ENCODE data around the gene CBY3.

Gene CBY3

DNA sequence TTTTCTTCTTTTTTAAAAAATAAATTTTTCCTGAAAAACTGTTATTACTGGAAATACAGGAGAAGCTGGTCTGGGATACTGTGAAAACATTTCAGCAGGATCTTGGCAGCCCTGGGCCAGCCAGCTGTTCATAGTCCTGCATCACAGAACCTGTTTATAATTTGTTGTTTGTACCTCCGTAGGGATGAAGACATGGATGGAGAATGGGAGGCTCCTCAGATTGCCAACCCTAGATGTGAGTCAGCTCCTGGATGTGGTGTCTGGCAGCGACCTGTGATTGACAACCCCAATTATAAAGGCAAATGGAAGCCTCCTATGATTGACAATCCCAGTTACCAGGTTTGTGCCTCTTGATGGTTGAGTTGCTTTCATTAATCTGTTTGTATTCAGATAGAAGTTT is 39.4 kb upstream of the CBY3 start:
- Histone ChIP-seq H3K4me1 (ENCODE audit: control insufficient read depth, insufficient read depth, low read length) (no peaks in the 10 kb centered on the region), H3K27ac (ENCODE audit: extremely low read depth, low read depth, low read length) (no peak overlapping the region), H3K36me3 (ENCODE audit: control insufficient read depth in 2 of 2, insufficient read depth in 1 of 2, low read length in 2 of 2) (peaks cover 92 to 95% of the 10 kb centered on the region in 2 experiments), H3K4me3 (ENCODE audit: low read depth, low read length) (no peak overlapping the region), H3K9me3 (ENCODE audit: control insufficient read depth, insufficient read depth, low read depth, low read length) (no peaks in the 10 kb centered on the region)
- ChIA-PET POLR2A (interaction anchor here (0.6 to 1.6 kb wide), 2 partner anchors 97 to 633 kb away, joined by 3 to 4 read pairs; partner anchors contain the start of genes GFPT2 and HNRNPH1), CTCF (interaction anchor here (0.6 kb wide), 1 partner anchor 87 kb away, joined by 3 read pairs; no protein-coding TSS in a partner anchor)
- TF ChIP-seq ZBTB21 (tag by site-specific recombination; IDR thresholded peaks at IDR 0.05) (no peak), ZNF416 (tag by site-specific recombination; IDR thresholded peaks at IDR 0.05) (no peak), ZNF302 (tag by site-specific recombination; IDR thresholded peaks at IDR 0.05; ENCODE audit: low read depth) (no peak), HOXA7 (CRISPR knock-in tag; IDR thresholded peaks at IDR 0.05; ENCODE audit: borderline replicate concordance) (no peak), ZFP69B (tag by site-specific recombination; IDR thresholded peaks at IDR 0.05) (no peak), ZNF701 (tag by site-specific recombination; IDR thresholded peaks at IDR 0.05) (no peak), ZNF707 (tag by site-specific recombination; IDR thresholded peaks at IDR 0.05) (no peak), ZBTB17 (tag by site-specific recombination; IDR thresholded peaks at IDR 0.05) (no peak), ZBTB20 (tag by site-specific recombination; IDR thresholded peaks at IDR 0.05) (no peak), ZNF324 (tag by site-specific recombination; IDR thresholded peaks at IDR 0.05) (no peak)

DNA sequence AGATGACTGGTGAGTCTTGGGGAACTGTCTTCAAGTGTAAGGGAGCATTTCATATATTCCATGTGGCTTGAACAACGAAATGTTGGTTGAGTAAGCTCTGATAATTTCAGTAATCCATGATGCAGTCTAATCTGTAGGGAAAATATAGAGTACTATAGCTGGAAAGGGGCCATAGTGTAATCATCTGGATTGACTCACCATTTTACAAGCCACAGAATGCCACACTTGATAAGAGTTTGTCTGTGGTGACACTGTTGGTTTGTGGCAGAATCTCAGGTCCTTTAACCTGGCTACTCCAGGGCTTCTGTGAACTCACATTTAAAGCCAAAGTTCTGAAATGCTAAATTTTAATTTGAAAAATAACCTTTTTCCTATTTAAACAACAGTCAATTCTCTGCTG is 35.5 kb upstream of the CBY3 start:
- Histone ChIP-seq H3K9me3 (ENCODE audit: control insufficient read depth, insufficient read depth, low read depth, low read length) (no peaks in the 10 kb centered on the region), H3K27ac (ENCODE audit: extremely low read depth, low read depth, low read length) (no peak overlapping the region), H3K4me3 (ENCODE audit: low read depth, low read length) (no peak overlapping the region), H3K4me1 (ENCODE audit: control insufficient read depth, insufficient read depth, low read length) (no peaks in the 10 kb centered on the region), H3K36me3 (ENCODE audit: control insufficient read depth in 2 of 2, insufficient read depth in 1 of 2, low read length in 2 of 2) (peaks cover 88 to 97% of the 10 kb centered on the region in 2 experiments)
- ChIA-PET POLR2A (interaction anchor here (1.6 kb wide), 1 partner anchor 16 kb away, joined by 4 read pairs; the partner anchor contains the start of gene MAML1), CTCF (no interaction called here)
- TF ChIP-seq, protein P1, sequence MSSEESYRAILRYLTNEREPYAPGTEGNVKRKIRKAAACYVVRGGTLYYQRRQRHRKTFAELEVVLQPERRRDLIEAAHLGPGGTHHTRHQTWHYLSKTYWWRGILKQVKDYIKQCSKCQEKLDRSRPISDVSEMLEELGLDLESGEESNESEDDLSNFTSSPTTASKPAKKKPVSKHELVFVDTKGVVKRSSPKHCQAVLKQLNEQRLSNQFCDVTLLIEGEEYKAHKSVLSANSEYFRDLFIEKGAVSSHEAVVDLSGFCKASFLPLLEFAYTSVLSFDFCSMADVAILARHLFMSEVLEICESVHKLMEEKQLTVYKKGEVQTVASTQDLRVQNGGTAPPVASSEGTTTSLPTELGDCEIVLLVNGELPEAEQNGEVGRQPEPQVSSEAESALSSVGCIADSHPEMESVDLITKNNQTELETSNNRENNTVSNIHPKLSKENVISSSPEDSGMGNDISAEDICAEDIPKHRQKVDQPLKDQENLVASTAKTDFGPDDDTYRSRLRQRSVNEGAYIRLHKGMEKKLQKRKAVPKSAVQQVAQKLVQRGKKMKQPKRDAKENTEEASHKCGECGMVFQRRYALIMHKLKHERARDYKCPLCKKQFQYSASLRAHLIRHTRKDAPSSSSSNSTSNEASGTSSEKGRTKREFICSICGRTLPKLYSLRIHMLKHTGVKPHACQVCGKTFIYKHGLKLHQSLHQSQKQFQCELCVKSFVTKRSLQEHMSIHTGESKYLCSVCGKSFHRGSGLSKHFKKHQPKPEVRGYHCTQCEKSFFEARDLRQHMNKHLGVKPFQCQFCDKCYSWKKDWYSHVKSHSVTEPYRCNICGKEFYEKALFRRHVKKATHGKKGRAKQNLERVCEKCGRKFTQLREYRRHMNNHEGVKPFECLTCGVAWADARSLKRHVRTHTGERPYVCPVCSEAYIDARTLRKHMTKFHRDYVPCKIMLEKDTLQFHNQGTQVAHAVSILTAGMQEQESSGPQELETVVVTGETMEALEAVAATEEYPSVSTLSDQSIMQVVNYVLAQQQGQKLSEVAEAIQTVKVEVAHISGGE (tag by site-specific recombination; conservative IDR thresholded peaks at IDR 0.05; ENCODE audit: low read depth): no peak
- TF ChIP-seq GLIS2 (tag by site-specific recombination; IDR thresholded peaks at IDR 0.05): no peak

DNA sequence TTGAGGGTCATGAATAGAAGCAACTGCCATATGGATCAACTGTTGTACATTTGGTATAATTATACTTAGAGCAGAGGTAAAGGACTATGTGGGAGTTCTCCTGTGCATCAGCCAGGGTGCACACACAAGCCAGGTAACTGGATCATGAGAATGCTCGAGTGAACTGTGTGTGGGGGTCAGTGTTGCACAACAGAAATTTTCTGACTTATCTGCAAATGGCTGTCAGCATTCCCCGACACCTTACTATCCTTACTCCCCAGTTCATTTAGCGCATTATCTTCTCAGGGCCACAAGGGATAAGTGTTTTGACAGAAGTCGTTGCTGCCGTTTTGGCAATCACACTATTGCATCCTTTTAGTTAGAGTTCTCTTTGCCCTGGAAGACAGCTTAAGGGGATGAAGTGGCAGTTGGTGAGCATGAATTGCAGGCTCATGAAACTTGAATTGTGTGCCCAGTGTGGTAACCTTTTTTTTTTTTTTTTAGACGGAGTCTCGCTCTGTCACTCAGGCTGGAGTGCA is 19.6 kb upstream of the CBY3 start:
- no peaks in the 10 kb centered on the region for H3K9me3 ChIP-seq (ENCODE audit: control insufficient read depth, insufficient read depth, low read depth, low read length)
- no peak overlapping the region for H3K27ac ChIP-seq (ENCODE audit: extremely low read depth, low read depth, low read length)
- peak overlapping the region; percentile 6 for H3K4me3 ChIP-seq (ENCODE audit: low read depth, low read length)
- H3K4me1 ChIP-seq (ENCODE audit: control insufficient read depth, insufficient read depth, low read length): no peaks in the 10 kb centered on the region
- H3K36me3 ChIP-seq (ENCODE audit: control insufficient read depth in 2 of 2, insufficient read depth in 1 of 2, low read length in 2 of 2): peaks cover 39 to 40% of the 10 kb centered on the region in 2 experiments
- ChIA-PET CTCF (interaction anchor here (0.5 to 1.0 kb wide), 3 partner anchors 13 to 452 kb away, joined by 3 read pairs; no protein-coding TSS in a partner anchor), POLR2A (interaction anchor here (1.0 to 1.4 kb wide), 2 partner anchors 32 to 77 kb away, joined by 3 read pairs; no protein-coding TSS in a partner anchor)
- no peak for TF ChIP-seq ZNF433 (tag by site-specific recombination; IDR thresholded peaks at IDR 0.05; ENCODE audit: low read depth)
- 0 out of 2 replicates have a peak, but pooled peaks have one; percentile 15 for TF ChIP-seq ZNF660 (tag by site-specific recombination; IDR thresholded peaks at IDR 0.05)
- 0 out of 2 replicates have a peak, but pooled peaks have one; percentile 26 for TF ChIP-seq ZNF366 (tag by site-specific recombination; conservative IDR thresholded peaks at IDR 0.05)
- peak; percentile 27; the same call in 1 of the 2 replicates for TF ChIP-seq ZNF140 (tag by site-specific recombination; IDR thresholded peaks at IDR 0.05)
- no peak for TF ChIP-seq SALL2 (tag by site-specific recombination; IDR thresholded peaks at IDR 0.05; ENCODE audit: borderline replicate concordance)
- TF ChIP-seq MZF1 (tag by site-specific recombination; IDR thresholded peaks at IDR 0.05; ENCODE audit: borderline replicate concordance): 0 out of 2 replicates have a peak, but pooled peaks have one; percentile 42
